HEK293 (cell line): ENCODE data around the gene METAP1.

ENCODE experiments used
- CTCF ChIA-PET: fragments of 350-600 bp; formaldehyde crosslinking; extraction: SDS; loops from one replicate; lab custom pipeline; 2021; ENCODE audit warnings: antibody characterized with exemption; lab: Yijun Ruan, JAX
- POLR2A ChIA-PET: fragments of 300-600 bp; formaldehyde crosslinking; extraction: SDS; loops from one replicate; lab custom pipeline; 2020; ENCODE audit warnings: antibody characterized with exemption, inconsistent platforms; lab: Yijun Ruan, JAX
- H3K27ac ChIP-seq: fragments of 200-500 bp; sonication (Bioruptor generic); 2 replicates; pipeline ENCODE4 v1.5.1; 2014; ENCODE audit warnings: low read depth, low read length, control low read depth, inconsistent platforms; ENCODE audit errors: extremely low read depth
- H3K36me3 ChIP-seq, 2 experiments: fragments of 200-500 bp in 1 of 2; sonication (Bioruptor generic) in 1 of 2; 1 replicate in 1 of 2; 2 replicates in 1 of 2; pipeline ENCODE4 v1.5.1; 2014 to 2017; ENCODE audit warnings: inconsistent platforms in 2 of 2, low read length in 2 of 2; ENCODE audit not compliant: control insufficient read depth in 2 of 2, insufficient read depth in 1 of 2
- H3K4me1 ChIP-seq: fragments of 200-500 bp; sonication (Bioruptor generic); 2 replicates; pipeline ENCODE4 v1.5.1; 2014; ENCODE audit warnings: mild to moderate bottlenecking, low read length, inconsistent platforms; ENCODE audit not compliant: control insufficient read depth, insufficient read depth
- H3K4me3 ChIP-seq: 2 replicates; pipeline ENCODE4 v1.5.1; 2011; ENCODE audit warnings: low read depth, mild to moderate bottlenecking, control low read depth, low read length, moderate library complexity
- H3K9me3 ChIP-seq: fragments of 200-500 bp; sonication (Bioruptor generic); 2 replicates; pipeline ENCODE4 v1.5.1; 2014; ENCODE audit warnings: low read depth, low read length, inconsistent platforms; ENCODE audit not compliant: control insufficient read depth, insufficient read depth
- ATF2 ChIP-seq: fragments of 450-650 bp; formaldehyde crosslinking; IDR thresholded peaks from 2 replicates; pipeline ENCODE4 v1.5.1; 2016; ENCODE audit warnings: missing biosample characterization, missing genetic modification characterization, low read depth
- MEIS1 ChIP-seq: sonication (generic); formaldehyde crosslinking; IDR thresholded peaks from 2 replicates; pipeline ENCODE4 v1.8.1; 2022; ENCODE audit warnings: missing genetic modification reagents, mild to moderate bottlenecking, borderline replicate concordance
- MZF1 ChIP-seq: fragments of 450-650 bp; formaldehyde crosslinking; IDR thresholded peaks from 2 replicates; pipeline ENCODE4 v1.5.1; 2017; ENCODE audit warnings: missing biosample characterization, missing genetic modification characterization, borderline replicate concordance
- ZBTB20 ChIP-seq: fragments of 450-650 bp; formaldehyde crosslinking; IDR thresholded peaks from 2 replicates; pipeline ENCODE4 v1.5.1; 2016; ENCODE audit warnings: missing biosample characterization, missing genetic modification characterization
- ZEB2 ChIP-seq: fragments of 450-650 bp; formaldehyde crosslinking; IDR thresholded peaks from 2 replicates; pipeline ENCODE4 v1.5.1; 2016; ENCODE audit warnings: missing biosample characterization, missing genetic modification characterization
- ZIC2 ChIP-seq: fragments of 450-650 bp; formaldehyde crosslinking; IDR thresholded peaks from 2 replicates; pipeline ENCODE4 v1.5.1; 2016; ENCODE audit warnings: missing biosample characterization, missing genetic modification characterization
- ZNF214 ChIP-seq: fragments of 450-650 bp; formaldehyde crosslinking; IDR thresholded peaks from 2 replicates; pipeline ENCODE4 v1.5.1; 2017; ENCODE audit warnings: missing biosample characterization, mild to moderate bottlenecking, missing genetic modification characterization, borderline replicate concordance
- ZNF221 ChIP-seq: fragments of 450-650 bp; formaldehyde crosslinking; IDR thresholded peaks from 2 replicates; pipeline ENCODE4 v1.5.1; 2017; ENCODE audit warnings: missing biosample characterization, missing genetic modification characterization, borderline replicate concordance
- ZNF223 ChIP-seq: fragments of 450-650 bp; formaldehyde crosslinking; IDR thresholded peaks from 2 replicates; pipeline ENCODE4 v1.5.1; 2016; ENCODE audit warnings: missing biosample characterization, missing genetic modification characterization
- ZNF239 ChIP-seq: fragments of 450-650 bp; formaldehyde crosslinking; IDR thresholded peaks from 2 replicates; pipeline ENCODE4 v1.5.1; 2016; ENCODE audit warnings: missing biosample characterization, missing genetic modification characterization
- ZNF248 ChIP-seq: fragments of 450-650 bp; formaldehyde crosslinking; IDR thresholded peaks from 2 replicates; pipeline ENCODE4 v1.5.1; 2017; ENCODE audit warnings: missing biosample characterization, missing genetic modification characterization
- ZNF362 ChIP-seq: fragments of 450-650 bp; formaldehyde crosslinking; IDR thresholded peaks from 2 replicates; pipeline ENCODE4 v1.5.1; 2016; ENCODE audit warnings: missing biosample characterization, missing genetic modification characterization
- ZNF404 ChIP-seq: fragments of 450-650 bp; formaldehyde crosslinking; IDR thresholded peaks from 2 replicates; pipeline ENCODE4 v1.5.1; 2017; ENCODE audit warnings: missing biosample characterization, missing genetic modification characterization
- ZNF501 ChIP-seq: fragments of 450-650 bp; formaldehyde crosslinking; IDR thresholded peaks from 2 replicates; pipeline ENCODE4 v1.5.1; 2016; ENCODE audit warnings: missing biosample characterization, missing genetic modification characterization
- ZNF514 ChIP-seq: fragments of 450-650 bp; formaldehyde crosslinking; IDR thresholded peaks from 2 replicates; pipeline ENCODE4 v1.5.1; 2016; ENCODE audit warnings: missing biosample characterization, missing genetic modification characterization
- ZNF549 ChIP-seq: fragments of 450-650 bp; IDR thresholded peaks from 2 replicates; pipeline ENCODE4 v1.5.1; 2018; ENCODE audit warnings: missing biosample characterization, missing genetic modification characterization, mild to moderate bottlenecking, inconsistent platforms, moderate library complexity
- ZNF555 ChIP-seq: fragments of 450-650 bp; formaldehyde crosslinking; conservative IDR thresholded peaks from 2 replicates; pipeline ENCODE4 v1.5.1; 2017; ENCODE audit warnings: missing biosample characterization, mild to moderate bottlenecking, missing genetic modification characterization, inconsistent platforms
- ZNF560 ChIP-seq: fragments of 450-650 bp; formaldehyde crosslinking; IDR thresholded peaks from 2 replicates; pipeline ENCODE4 v1.5.1; 2017; ENCODE audit warnings: missing biosample characterization, missing genetic modification characterization, borderline replicate concordance
- ZNF571 ChIP-seq: fragments of 450-650 bp; formaldehyde crosslinking; IDR thresholded peaks from 2 replicates; pipeline ENCODE4 v1.5.0; 2017; ENCODE audit warnings: missing biosample characterization, missing genetic modification characterization
- ZNF596 ChIP-seq: fragments of 450-650 bp; IDR thresholded peaks from 2 replicates; pipeline ENCODE4 v1.5.0; 2018; ENCODE audit warnings: missing biosample characterization, mild to moderate bottlenecking, missing genetic modification characterization, moderate library complexity
- ZNF629 ChIP-seq: fragments of 450-650 bp; formaldehyde crosslinking; IDR thresholded peaks from 2 replicates; pipeline ENCODE4 v1.5.1; 2017; ENCODE audit warnings: missing biosample characterization, missing genetic modification characterization
- ZNF654 ChIP-seq: fragments of 450-650 bp; formaldehyde crosslinking; IDR thresholded peaks from 2 replicates; pipeline ENCODE4 v1.5.1; 2016; ENCODE audit warnings: low read depth, missing biosample characterization, missing genetic modification characterization
- ZNF670 ChIP-seq: fragments of 450-650 bp; formaldehyde crosslinking; IDR thresholded peaks from 2 replicates; pipeline ENCODE4 v1.5.1; 2016; ENCODE audit warnings: missing biosample characterization, missing genetic modification characterization, low read depth
- ZNF707 ChIP-seq: fragments of 450-650 bp; formaldehyde crosslinking; IDR thresholded peaks from 2 replicates; pipeline ENCODE4 v1.5.1; 2016; ENCODE audit warnings: missing biosample characterization, missing genetic modification characterization
- ZNF830 ChIP-seq: fragments of 450-650 bp; IDR thresholded peaks from 2 replicates; pipeline ENCODE4 v1.5.0; 2018; ENCODE audit warnings: missing biosample characterization, missing genetic modification characterization, low read depth, mild to moderate bottlenecking, moderate library complexity
- TF ChIP-seq, protein P1 (sequence below): fragments of 450-650 bp; formaldehyde crosslinking; IDR thresholded peaks from 2 replicates; pipeline ENCODE4 v1.5.1; 2017; ENCODE audit warnings: missing biosample characterization, missing genetic modification characterization
- TF ChIP-seq, protein P2 (sequence below): fragments of 450-650 bp; formaldehyde crosslinking; IDR thresholded peaks from 2 replicates; pipeline ENCODE4 v1.5.1; 2017; ENCODE audit warnings: missing biosample characterization, missing genetic modification characterization

METAP1 gene

DNA sequence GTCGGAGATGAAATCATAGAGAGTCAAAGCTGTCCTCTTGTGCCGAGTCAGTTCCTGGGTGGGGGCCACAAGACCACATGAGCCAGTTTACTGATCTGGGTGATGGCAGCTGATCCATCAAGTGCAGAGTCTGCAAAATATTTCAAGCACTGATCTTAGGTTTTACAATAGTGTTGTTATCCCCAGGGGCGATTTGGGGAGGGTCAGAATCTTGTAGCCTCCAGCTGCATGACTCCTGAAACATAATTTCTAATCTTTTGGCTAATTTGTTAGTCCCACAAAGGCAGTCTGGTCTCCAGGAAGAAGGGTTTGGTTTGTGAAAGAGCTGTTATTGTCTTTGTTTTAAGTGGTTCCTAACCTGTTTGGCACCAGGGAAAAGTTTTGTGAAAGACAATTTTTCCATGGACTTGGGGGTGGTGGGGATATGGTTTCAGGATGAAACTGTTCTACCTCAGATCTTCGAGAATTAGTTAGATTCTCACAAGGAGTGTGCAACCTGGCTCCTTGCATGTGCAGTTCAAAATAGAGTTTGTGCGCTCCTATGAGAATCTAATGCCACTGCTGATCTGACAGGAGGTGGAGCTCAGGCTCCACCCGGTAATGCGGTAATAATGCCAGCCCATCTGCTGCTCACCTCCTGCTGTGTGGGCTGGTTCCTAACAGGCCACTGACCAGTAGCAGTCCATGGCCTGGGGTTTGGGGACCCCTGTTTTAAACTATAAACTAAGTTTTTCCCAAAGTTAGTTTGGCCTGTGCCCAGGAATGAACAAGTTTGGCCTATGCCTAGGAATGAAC, 29.2 kb downstream of the METAP1 start:
- POLR2A ChIA-PET: no interaction called here
- peak; percentile 5; the same call in 1 of the 2 replicates for TF ChIP-seq ZNF654 (tag by site-specific recombination)
- TF ChIP-seq ZNF362 (tag by site-specific recombination): no peak
- TF ChIP-seq, all 188 proteins: peak for 1
- CTCF ChIA-PET: no interaction called here
- no peak overlapping the region for H3K4me3 ChIP-seq
- H3K4me1 ChIP-seq: no peaks in the 10 kb centered on the region
- H3K27ac ChIP-seq: no peak overlapping the region
- H3K9me3 ChIP-seq: no peaks in the 10 kb centered on the region
- H3K36me3 ChIP-seq: peaks cover 0 to 4% of the 10 kb centered on the region in 2 experiments; a peak in 1 of 3 replicates

GRCh38 chr4:99025506-99025905, 30.0 kb downstream of the METAP1 start:
- POLR2A ChIA-PET: no interaction called here
- no peak for TF ChIP-seq ZNF221 (tag by site-specific recombination)
- TF ChIP-seq ZNF501: no peak
- TF ChIP-seq ZNF549 (tag by site-specific recombination): no peak
- TF ChIP-seq ATF2 (tag by site-specific recombination): no peak
- TF ChIP-seq MEIS1 (CRISPR knock-in tag): no peak
- TF ChIP-seq ZNF248 (tag by site-specific recombination): no peak
- TF ChIP-seq ZNF629 (tag by site-specific recombination): no peak
- TF ChIP-seq ZNF514 (tag by site-specific recombination): no peak
- no peak for TF ChIP-seq ZNF670 (tag by site-specific recombination)
- TF ChIP-seq ZNF707 (tag by site-specific recombination): no peak
- no peak for TF ChIP-seq ZNF404 (tag by site-specific recombination)
- no peak for TF ChIP-seq ZNF239
- Histone ChIP-seq H3K4me3 (no peak overlapping the region), H3K4me1 (no peaks in the 10 kb centered on the region), H3K36me3 (peaks cover 0 to 4% of the 10 kb centered on the region in 2 experiments; a peak in 1 of 3 replicates), H3K9me3 (no peaks in the 10 kb centered on the region), H3K27ac (no peak overlapping the region)
- CTCF ChIA-PET: no interaction called here

DNA sequence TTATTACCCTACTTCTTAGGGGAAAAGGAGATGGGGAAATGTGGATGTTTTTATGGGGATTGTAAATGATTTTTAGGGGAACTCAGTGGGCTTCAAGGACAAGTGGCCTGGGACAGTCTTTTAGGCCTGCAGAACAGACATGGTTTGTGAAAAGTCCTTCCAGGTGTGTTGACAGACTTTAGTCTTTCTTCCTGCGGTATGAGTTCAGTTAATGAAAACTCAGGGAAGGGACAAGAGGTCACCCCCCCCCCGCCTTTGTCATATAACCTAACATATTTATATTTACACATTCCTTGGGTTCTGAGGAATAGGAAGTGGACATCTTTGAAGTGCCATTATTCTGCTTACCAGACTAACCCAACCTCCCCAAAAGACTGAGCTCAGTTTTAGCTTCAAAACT, 31.8 kb downstream of the METAP1 start:
- H3K4me3 ChIP-seq: no peak overlapping the region
- H3K27ac ChIP-seq: no peak overlapping the region
- no peaks in the 10 kb centered on the region for H3K4me1 ChIP-seq
- CTCF ChIA-PET: no interaction called here
- H3K9me3 ChIP-seq: no peaks in the 10 kb centered on the region
- peaks cover 0 to 11% of the 10 kb centered on the region in 2 experiments; a peak in 1 of 3 replicates for H3K36me3 ChIP-seq
- POLR2A ChIA-PET: no interaction called here
- TF ChIP-seq ZNF560 (tag by site-specific recombination) (no peak), ZNF830 (no peak), ZIC2 (tag by site-specific recombination) (no peak), ZNF555 (tag by site-specific recombination) (no peak), ZBTB20 (tag by site-specific recombination) (no peak), ZNF223 (tag by site-specific recombination) (no peak), ZNF549 (tag by site-specific recombination) (no peak), ZNF248 (tag by site-specific recombination) (no peak), ZNF214 (tag by site-specific recombination) (no peak), ZNF571 (tag by site-specific recombination) (no peak), MZF1 (tag by site-specific recombination) (no peak), ZEB2 (tag by site-specific recombination) (no peak), ZNF596 (no peak)
- TF ChIP-seq, protein P1, sequence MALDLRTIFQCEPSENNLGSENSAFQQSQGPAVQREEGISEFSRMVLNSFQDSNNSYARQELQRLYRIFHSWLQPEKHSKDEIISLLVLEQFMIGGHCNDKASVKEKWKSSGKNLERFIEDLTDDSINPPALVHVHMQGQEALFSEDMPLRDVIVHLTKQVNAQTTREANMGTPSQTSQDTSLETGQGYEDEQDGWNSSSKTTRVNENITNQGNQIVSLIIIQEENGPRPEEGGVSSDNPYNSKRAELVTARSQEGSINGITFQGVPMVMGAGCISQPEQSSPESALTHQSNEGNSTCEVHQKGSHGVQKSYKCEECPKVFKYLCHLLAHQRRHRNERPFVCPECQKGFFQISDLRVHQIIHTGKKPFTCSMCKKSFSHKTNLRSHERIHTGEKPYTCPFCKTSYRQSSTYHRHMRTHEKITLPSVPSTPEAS (tag by site-specific recombination): no peak
- TF ChIP-seq, protein P2, sequence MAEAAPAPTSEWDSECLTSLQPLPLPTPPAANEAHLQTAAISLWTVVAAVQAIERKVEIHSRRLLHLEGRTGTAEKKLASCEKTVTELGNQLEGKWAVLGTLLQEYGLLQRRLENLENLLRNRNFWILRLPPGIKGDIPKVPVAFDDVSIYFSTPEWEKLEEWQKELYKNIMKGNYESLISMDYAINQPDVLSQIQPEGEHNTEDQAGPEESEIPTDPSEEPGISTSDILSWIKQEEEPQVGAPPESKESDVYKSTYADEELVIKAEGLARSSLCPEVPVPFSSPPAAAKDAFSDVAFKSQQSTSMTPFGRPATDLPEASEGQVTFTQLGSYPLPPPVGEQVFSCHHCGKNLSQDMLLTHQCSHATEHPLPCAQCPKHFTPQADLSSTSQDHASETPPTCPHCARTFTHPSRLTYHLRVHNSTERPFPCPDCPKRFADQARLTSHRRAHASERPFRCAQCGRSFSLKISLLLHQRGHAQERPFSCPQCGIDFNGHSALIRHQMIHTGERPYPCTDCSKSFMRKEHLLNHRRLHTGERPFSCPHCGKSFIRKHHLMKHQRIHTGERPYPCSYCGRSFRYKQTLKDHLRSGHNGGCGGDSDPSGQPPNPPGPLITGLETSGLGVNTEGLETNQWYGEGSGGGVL (tag by site-specific recombination): no peak
